COLO668 (cell line): Measurements from ENCODE around the gene VPS9D1.
"Not testable (repeated sequence)": the region's sequence is repeated elsewhere in the genome, so short reads cannot be mapped to it uniquely, and the experiment has no call there.

Experiments used
- DNase-seq: peaks from one replicate; lab custom pipeline; 2025; ENCODE audit not compliant: unreplicated experiment; lab: John Stamatoyannopoulos, UW

The VPS9D1 gene

DNA sequence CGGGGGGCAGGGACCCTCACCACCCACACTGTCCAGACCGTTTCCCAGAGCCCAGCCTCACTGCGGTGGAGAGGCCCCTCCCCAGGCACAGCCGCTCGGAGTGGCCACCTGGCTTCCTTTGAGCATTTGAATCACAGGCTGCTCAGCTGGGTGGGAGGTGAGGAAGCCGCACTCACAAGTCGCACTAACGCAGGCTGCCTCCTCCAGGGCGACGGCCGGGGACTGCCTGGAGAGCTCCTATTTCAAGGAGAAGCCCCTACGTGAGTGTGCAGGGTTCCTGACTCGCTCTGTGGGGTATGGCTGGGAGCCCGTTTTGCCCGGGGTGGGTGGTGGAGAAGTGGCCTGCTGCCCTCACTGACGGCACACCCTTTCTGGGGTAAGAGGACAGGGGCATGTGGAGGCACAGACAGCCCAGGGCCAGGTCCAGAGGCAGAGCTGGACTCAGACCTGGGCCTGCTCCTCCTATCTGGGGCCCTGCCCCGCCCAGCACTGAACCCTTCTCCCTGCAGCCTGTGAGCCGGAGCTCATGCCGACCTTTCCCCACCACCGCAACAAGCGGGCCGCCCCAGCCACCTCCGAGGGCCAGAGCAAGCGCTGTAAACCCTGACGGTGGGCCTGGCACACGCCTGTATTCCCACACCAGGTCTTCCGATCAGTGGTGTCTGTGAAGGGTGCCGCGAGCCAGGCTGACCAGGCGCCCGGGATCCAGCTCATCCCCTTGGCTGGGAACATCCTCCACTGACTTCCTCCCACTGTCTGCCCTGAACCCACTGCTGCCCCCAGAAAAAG lies 25.4 kb downstream of the VPS9D1 start:
- no peak for DNase-seq

- not testable (repeated sequence) for DNase-seq
Measured at GRCh38 chr16:89694784-89695085, 26.0 kb downstream of the VPS9D1 start.

GRCh38 chr16:89693931-89694783 lies 26.5 kb downstream of the VPS9D1 start:
- DNase-seq, result no peak

- DNase-seq, result no peak
Measured at GRCh38 chr16:89693289-89693731, 27.4 kb downstream of the VPS9D1 start.

- no peak for DNase-seq
Measured at GRCh38 chr16:89691986-89692569, 28.6 kb downstream of the VPS9D1 start.

- no peak for DNase-seq
Measured at GRCh38 chr16:89691231-89691985, 29.3 kb downstream of the VPS9D1 start.

GRCh38 chr16:89690392-89690901 lies 30.3 kb downstream of the VPS9D1 start:
- DNase-seq, result no peak

GRCh38 chr16:89689621-89690020 lies 31.1 kb downstream of the VPS9D1 start:
- DNase-seq, result not testable (repeated sequence)

- no peak for DNase-seq
Measured at GRCh38 chr16:89689142-89689541, 31.6 kb downstream of the VPS9D1 start.

GRCh38 chr16:89688395-89688794 lies 32.3 kb downstream of the VPS9D1 start:
- no peak for DNase-seq

GRCh38 chr16:89687092-89687940 lies 33.4 kb downstream of the VPS9D1 start:
- DNase-seq, result peak; percentile 86

- peak; percentile 93 for DNase-seq
Measured at GRCh38 chr16:89686520-89687091, 34.1 kb downstream of the VPS9D1 start, which contains the start of gene CDK10. TSS of gene CDK10 (plus strand) at chr16:89686689. CDS start at chr16:89686711, 22 bp downstream.

DNA sequence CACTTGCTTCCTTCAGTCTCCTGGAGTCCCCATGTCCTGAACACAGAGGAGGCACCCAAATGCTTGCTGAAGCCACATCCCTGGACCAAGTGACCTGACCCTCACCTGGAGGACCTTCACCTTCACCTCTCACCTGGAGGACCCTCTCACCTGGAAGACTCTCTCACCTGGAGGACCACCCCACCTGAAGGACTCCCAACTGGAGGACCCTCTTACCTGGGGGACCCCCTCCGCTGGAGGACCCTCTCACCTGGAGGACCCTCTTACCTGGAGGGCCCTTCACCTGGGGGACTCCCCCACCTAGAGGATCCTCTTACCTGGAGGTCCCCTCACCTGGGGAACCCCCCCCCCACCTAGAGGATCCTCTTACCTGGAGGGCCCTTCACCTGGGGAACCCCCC lies 34.8 kb downstream of the VPS9D1 start:
- DNase-seq, result no peak

GRCh38 chr16:89678258-89678657 lies 42.4 kb downstream of the VPS9D1 start:
- DNase-seq, result no peak

GRCh38 chr16:89672177-89672941 lies 48.3 kb downstream of the VPS9D1 start:
- DNase-seq, result no peak

- not testable (repeated sequence) for DNase-seq
Measured at GRCh38 chr16:89671565-89671964, 49.1 kb downstream of the VPS9D1 start.

- no peak for DNase-seq
Measured at GRCh38 chr16:89670496-89671431, 49.9 kb downstream of the VPS9D1 start.

DNA sequence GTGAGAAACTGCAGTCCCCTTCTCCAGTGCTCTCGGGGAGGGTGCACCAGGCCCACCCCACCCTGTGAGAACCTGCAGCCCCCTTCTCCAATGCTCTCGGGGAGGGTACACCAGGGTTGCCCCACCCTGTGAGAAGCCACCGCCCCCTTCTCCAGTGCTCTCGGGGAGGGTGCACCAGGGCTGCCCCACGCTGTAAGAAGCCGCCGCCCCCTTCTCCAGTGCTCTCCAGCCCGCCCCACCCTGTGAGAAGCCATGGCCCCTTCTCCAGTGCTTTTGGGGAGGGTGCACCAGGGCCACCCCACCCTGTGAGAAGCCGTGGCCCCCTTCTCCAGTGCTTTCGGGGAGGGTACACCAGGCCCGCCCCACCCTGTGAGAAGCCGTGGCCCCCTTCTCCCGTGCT lies 50.9 kb downstream of the VPS9D1 start:
- no peak for DNase-seq
